A673 (cell line): Measurements from ENCODE around the gene EVA1B. TPM values are rescaled to one million over a fixed set of nuclear protein-coding genes. Genes with fewer than 3 reads are reported as not detected.

Experiments
- BruUV-seq: library from RNA; stranded (reverse); fragments of 400-500 nt; replicated peaks from 2 replicates; lab custom pipeline; 2021; lab: Mats Ljungman, UMichigan
- CTCF ChIA-PET: fragments of 300-600 bp; sonication (Branson Sonifier 250); formaldehyde crosslinking; loops from one replicate; lab custom pipeline; 2022; ENCODE audit warnings: antibody characterized with exemption; lab: Charles Lee
- POLR2A ChIA-PET: fragments of 300-600 bp; sonication (Branson Sonifier 250); formaldehyde crosslinking; loops from one replicate; lab custom pipeline; 2022; ENCODE audit warnings: antibody characterized with exemption; ENCODE audit not compliant: low non-redundant PET; lab: Charles Lee
- DNase-seq: peaks from one replicate; pipeline ENCODE4 v3.0.0-alpha.2; 2015; ENCODE audit warnings: low spot score
- H3K27ac ChIP-seq: fragments of 200-600 bp; sonication (generic); 2 replicates; pipeline ENCODE4 v1.5.1; 2016; ENCODE audit warnings: mixed run types, low read depth, mild to moderate bottlenecking, mixed read lengths, antibody characterized with exemption, low read length; ENCODE audit not compliant: poor library complexity, severe bottlenecking
- H3K27me3 ChIP-seq: fragments of 200-600 bp; sonication (generic); replicated peaks from 2 replicates; pipeline ENCODE4 v1.6.1; 2017; ENCODE audit warnings: mixed run types, low read depth, mild to moderate bottlenecking, mixed read lengths, antibody characterized with exemption, low read length; ENCODE audit not compliant: insufficient read depth, poor library complexity
- H3K36me3 ChIP-seq: fragments of 200-600 bp; sonication (generic); 2 replicates; pipeline ENCODE4 v1.6.1; 2016; ENCODE audit warnings: mixed run types, mild to moderate bottlenecking, mixed read lengths, antibody characterized with exemption, low read length; ENCODE audit not compliant: insufficient read depth, poor library complexity, severe bottlenecking
- H3K4me1 ChIP-seq: fragments of 200-600 bp; sonication (generic); 2 replicates; pipeline ENCODE4 v1.6.1; 2017; ENCODE audit warnings: mixed run types, mild to moderate bottlenecking, mixed read lengths, antibody characterized with exemption, low read length; ENCODE audit not compliant: insufficient read depth, poor library complexity, severe bottlenecking
- H3K4me3 ChIP-seq: fragments of 200-600 bp; sonication (generic); 2 replicates; pipeline ENCODE4 v1.5.1; 2016; ENCODE audit warnings: low read depth, mixed run types, mild to moderate bottlenecking, mixed read lengths, low read length; ENCODE audit not compliant: poor library complexity, severe bottlenecking
- H3K9me3 ChIP-seq: fragments of 200-600 bp; sonication (generic); 2 replicates; pipeline ENCODE4 v1.6.1; 2016; ENCODE audit warnings: mixed run types, low read depth, mild to moderate bottlenecking, mixed read lengths, antibody characterized with exemption, low read length; ENCODE audit not compliant: poor library complexity, severe bottlenecking
- EZH2 ChIP-seq: fragments of 200-600 bp; sonication (generic); IDR thresholded peaks from 2 replicates; pipeline ENCODE4 v1.6.1; 2017; ENCODE audit warnings: borderline replicate concordance, low read depth, mild to moderate bottlenecking, mixed read lengths, antibody characterized with exemption, low read length; ENCODE audit not compliant: poor library complexity, severe bottlenecking
- intact Hi-C: fragments of 100-400 bp; cut with micrococcal nuclease; formaldehyde crosslinking; loops from one replicate; pipeline ENCODE4 v1.10.0; 2022; ENCODE audit not compliant: unreplicated experiment
- total RNA-seq: library from RNA; stranded (reverse); gene quantifications from 2 replicates; pipeline ENCODE4 v1.2.3, GENCODE V29; 2021
- TF ChIP-seq, protein P1 (sequence below): fragments of 300-800, 200-600 bp; sonication (generic); conservative IDR thresholded peaks from 2 replicates; pipeline ENCODE4 v1.5.1; 2017; ENCODE audit warnings: low read depth, mild to moderate bottlenecking, antibody characterized with exemption, low read length, moderate library complexity, mixed read lengths

Gene EVA1B
- total RNA-seq, 1 experiment from 2014 or later = 6.2 TPM

DNA sequence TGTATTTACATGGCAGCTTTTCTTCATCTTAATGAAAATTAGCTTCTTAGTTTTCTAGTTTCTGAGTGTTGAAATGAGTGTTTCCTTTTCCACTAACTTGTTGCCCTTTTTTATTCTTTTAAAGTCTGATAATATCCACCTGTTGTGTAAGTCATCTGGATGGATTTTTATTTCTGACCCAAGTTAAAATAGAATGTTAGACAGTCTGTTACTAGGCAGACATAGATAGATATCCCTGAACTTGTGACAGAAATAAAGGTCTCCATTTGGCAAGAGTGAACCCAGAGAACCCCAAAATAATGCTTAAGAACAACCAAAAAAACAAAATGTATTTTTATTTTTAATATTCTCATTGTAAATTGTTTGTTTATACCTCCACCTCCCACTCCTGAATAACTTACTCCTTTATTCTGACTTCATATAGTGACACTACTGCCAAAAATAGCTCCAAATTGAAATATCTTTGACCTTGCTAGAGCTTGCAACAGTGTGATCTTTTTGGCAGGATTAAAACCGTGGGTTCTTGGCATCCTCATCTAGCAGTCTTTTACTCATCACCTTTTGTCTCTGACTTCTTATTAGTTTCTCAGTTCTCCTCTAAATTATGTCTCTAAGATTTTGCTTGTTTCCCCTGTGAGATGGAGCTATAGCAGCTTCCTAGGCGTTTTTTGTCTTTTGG, 44.2 kb downstream of the EVA1B start:
- Histone ChIP-seq H3K4me1 (peaks cover 21% of the 10 kb centered on the region), H3K9me3 (no peaks in the 10 kb centered on the region), H3K4me3 (no peak overlapping the region), H3K36me3 (peaks cover 22% of the 10 kb centered on the region), H3K27ac (no peak overlapping the region), H3K27me3 (no peaks in the 10 kb centered on the region)
- POLR2A ChIA-PET = no interaction called here
- no peak for DNase-seq
- intact Hi-C loops = no loop called here
- TF ChIP-seq EZH2 = no peak
- TF ChIP-seq, protein P1, sequence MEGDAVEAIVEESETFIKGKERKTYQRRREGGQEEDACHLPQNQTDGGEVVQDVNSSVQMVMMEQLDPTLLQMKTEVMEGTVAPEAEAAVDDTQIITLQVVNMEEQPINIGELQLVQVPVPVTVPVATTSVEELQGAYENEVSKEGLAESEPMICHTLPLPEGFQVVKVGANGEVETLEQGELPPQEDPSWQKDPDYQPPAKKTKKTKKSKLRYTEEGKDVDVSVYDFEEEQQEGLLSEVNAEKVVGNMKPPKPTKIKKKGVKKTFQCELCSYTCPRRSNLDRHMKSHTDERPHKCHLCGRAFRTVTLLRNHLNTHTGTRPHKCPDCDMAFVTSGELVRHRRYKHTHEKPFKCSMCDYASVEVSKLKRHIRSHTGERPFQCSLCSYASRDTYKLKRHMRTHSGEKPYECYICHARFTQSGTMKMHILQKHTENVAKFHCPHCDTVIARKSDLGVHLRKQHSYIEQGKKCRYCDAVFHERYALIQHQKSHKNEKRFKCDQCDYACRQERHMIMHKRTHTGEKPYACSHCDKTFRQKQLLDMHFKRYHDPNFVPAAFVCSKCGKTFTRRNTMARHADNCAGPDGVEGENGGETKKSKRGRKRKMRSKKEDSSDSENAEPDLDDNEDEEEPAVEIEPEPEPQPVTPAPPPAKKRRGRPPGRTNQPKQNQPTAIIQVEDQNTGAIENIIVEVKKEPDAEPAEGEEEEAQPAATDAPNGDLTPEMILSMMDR = no peak
- CTCF ChIA-PET = no interaction called here
- no TSS peak for BruUV-seq

DNA sequence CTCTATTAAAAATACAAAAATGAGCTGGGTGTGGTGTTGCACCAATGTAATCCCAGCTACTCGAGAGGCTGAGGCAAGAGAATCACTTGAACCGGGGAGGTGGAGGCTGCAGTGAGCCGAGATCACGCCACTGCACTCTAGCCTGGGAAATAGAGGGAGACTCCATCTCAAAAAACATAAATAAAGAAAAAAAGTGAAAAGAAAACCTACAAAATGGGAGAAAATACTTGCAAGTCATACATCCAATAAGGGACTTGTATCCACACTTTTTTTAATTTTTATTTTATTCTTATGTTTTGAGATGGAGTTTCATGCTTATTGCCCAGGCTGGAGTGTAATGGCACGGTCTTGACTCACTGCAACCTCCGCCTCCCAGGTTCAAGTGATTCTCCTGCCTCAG, 46.8 kb downstream of the EVA1B start:
- Histone ChIP-seq H3K4me1 (no peaks in the 10 kb centered on the region), H3K27ac (no peak overlapping the region), H3K9me3 (no peaks in the 10 kb centered on the region), H3K36me3 (peaks cover 22% of the 10 kb centered on the region), H3K27me3 (no peaks in the 10 kb centered on the region), H3K4me3 (no peak overlapping the region)
- CTCF ChIA-PET = no interaction called here
- TF ChIP-seq EZH2 = no peak
- TF ChIP-seq, protein P1 = no peak
- intact Hi-C loops = no loop called here
- POLR2A ChIA-PET = no interaction called here
- no peak for DNase-seq
- BruUV-seq = no TSS peak

DNA sequence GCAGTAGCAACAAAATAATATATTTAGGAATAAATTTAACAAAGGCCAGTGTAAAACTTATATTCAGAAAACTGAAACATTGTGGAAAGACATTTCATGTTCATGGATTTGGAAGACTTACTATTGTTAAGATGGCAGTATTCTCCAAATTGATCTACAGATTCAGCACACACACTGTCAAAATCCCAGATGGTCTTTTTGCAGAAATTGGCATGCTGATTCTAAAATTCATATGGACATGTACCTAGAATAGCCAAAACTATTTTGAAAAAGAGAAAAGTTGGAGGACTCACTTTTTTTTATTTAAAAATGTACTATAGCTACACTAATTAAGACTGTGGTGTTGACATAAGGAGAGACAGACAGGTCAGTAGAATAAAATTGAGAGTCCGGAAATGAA, 49.2 kb downstream of the EVA1B start:
- Histone ChIP-seq H3K9me3 (no peaks in the 10 kb centered on the region), H3K27me3 (no peaks in the 10 kb centered on the region), H3K36me3 (peaks cover 32% of the 10 kb centered on the region), H3K27ac (no peak overlapping the region), H3K4me1 (no peaks in the 10 kb centered on the region), H3K4me3 (no peak overlapping the region)
- no peak for DNase-seq
- intact Hi-C loops = no loop called here
- ChIA-PET POLR2A (no interaction called here), CTCF (no interaction called here)
- BruUV-seq = no TSS peak
- no peak for TF ChIP-seq EZH2
- TF ChIP-seq, protein P1 = no peak
